ENCODE measurements around the gene PRKCE. TPM values are rescaled to one million over a fixed set of nuclear protein-coding genes. Genes with fewer than 3 reads are reported as not detected.

PRKCE gene
- total and polyA plus RNA-seq, 2 donors (not counting 3 experiments of a cell fraction or from before 2014, with no cell fraction given): 27.9 to 33.9 TPM

DNA sequence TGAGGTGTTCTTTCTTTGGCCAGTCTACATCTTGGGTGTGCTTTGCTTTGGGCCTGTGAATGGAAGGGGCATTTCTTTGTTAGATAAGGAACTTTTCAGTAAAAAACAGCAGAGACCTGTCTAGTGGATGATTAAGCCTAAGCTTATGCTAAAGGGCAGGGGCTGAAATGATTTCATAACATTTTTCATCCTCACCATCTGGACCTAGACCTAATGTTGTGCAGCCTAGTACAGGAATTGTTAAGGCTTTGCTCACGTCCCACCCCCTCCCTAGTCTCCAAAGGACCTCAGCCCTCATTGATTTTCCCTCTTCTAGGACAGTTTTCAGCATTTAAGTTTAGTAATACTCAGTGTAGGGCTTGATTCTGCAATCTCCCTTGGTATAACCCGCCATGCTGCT is 111.8 kb downstream of the PRKCE start:
- CTCF ChIA-PET: interaction anchor here (1.3 to 1.7 kb wide), 3 partner anchors 8 to 99 kb away, joined by 4 to 7 read pairs (median 4); no protein-coding TSS in a partner anchor
- H3K4me1 ChIP-seq (ENCODE audit: control insufficient read depth, extremely low read depth, insufficient read depth, low read length): no peaks in the 10 kb centered on the region
- BruUV-seq (replicated peaks): no TSS peak

More for the DNA sequence above, 111.8 kb downstream of the PRKCE start:
- FAIRE-seq: no peak
- intact Hi-C loops (cut with micrococcal nuclease) (no loop called here), dilution Hi-C loops (cut with MboI; ENCODE audit: extremely low pct_ligation_motif_present, low sequenced_read_pairs) (no loop called here)
- no peak for DNase-seq (ENCODE audit: low read depth, low spot score)
- H2AFZ ChIP-seq (ENCODE audit: low read depth, low read length): no peak overlapping the region
- no peaks in the 10 kb centered on the region for H4K20me1 ChIP-seq (replicated peaks; ENCODE audit: control insufficient read depth, extremely low read depth, insufficient read depth, low read length)
- H3K4me3 ChIP-seq (replicated peaks in 1 of 3; ENCODE audit: insufficient read depth in 1 of 3, low read depth in 1 of 3, low read length in 3 of 3): no peak overlapping the region
- no peaks in the 10 kb centered on the region for H3K36me3 ChIP-seq (ENCODE audit: control insufficient read depth in 2 of 2, extremely low read depth in 1 of 2, insufficient read depth in 2 of 2, low read length in 2 of 2)
- TF ChIP-seq POLR2A (IDR thresholded peaks at IDR 0.05; ENCODE audit: low read depth, low read length) (no peak), JUN (IDR thresholded peaks at IDR 0.05; ENCODE audit: borderline replicate concordance, insufficient read depth, insufficient read length, low read depth) (no peak), GATA2 (IDR thresholded peaks at IDR 0.05; ENCODE audit: insufficient read depth, insufficient read length, low read depth, low read length) (no peak), POLR2AphosphoS5 (IDR thresholded peaks at IDR 0.05; ENCODE audit: insufficient read depth, low read depth, low read length) (no peak), MYC (IDR thresholded peaks at IDR 0.05; ENCODE audit: low read depth, low read length) (no peak), FOS (IDR thresholded peaks at IDR 0.05; ENCODE audit: borderline replicate concordance, insufficient read depth, low read length) (no peak), EZH2 (IDR thresholded peaks at IDR 0.05; ENCODE audit: borderline replicate concordance, low read depth, low read length, severe bottlenecking) (no peak)
- TF ChIP-seq, protein P1, sequence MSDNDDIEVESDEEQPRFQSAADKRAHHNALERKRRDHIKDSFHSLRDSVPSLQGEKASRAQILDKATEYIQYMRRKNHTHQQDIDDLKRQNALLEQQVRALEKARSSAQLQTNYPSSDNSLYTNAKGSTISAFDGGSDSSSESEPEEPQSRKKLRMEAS (IDR thresholded peaks at IDR 0.05; ENCODE audit: insufficient read depth, insufficient read length): no peak
- TF ChIP-seq, protein P2, sequence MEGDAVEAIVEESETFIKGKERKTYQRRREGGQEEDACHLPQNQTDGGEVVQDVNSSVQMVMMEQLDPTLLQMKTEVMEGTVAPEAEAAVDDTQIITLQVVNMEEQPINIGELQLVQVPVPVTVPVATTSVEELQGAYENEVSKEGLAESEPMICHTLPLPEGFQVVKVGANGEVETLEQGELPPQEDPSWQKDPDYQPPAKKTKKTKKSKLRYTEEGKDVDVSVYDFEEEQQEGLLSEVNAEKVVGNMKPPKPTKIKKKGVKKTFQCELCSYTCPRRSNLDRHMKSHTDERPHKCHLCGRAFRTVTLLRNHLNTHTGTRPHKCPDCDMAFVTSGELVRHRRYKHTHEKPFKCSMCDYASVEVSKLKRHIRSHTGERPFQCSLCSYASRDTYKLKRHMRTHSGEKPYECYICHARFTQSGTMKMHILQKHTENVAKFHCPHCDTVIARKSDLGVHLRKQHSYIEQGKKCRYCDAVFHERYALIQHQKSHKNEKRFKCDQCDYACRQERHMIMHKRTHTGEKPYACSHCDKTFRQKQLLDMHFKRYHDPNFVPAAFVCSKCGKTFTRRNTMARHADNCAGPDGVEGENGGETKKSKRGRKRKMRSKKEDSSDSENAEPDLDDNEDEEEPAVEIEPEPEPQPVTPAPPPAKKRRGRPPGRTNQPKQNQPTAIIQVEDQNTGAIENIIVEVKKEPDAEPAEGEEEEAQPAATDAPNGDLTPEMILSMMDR (IDR thresholded peaks at IDR 0.05; ENCODE audit: extremely low read depth in 1 of 2, insufficient read depth in 1 of 2, low read depth in 1 of 2, low read length in 2 of 2): no peak
- POLR2A ChIA-PET: no interaction called here
- no peak overlapping the region for H3K27ac ChIP-seq (ENCODE audit: insufficient read depth, low read depth, low read length)
- H3K9ac ChIP-seq (replicated peaks; ENCODE audit: extremely low read depth, insufficient read depth, low read length): no peak overlapping the region
- H3K4me2 ChIP-seq (ENCODE audit: insufficient read depth, low read length): no peak overlapping the region
- H3K27me3 ChIP-seq (ENCODE audit: control insufficient read depth in 2 of 2, insufficient read depth in 2 of 2, low read length in 2 of 2): peaks cover 0 to 6% of the 10 kb centered on the region in 2 experiments
- H3K9me1 ChIP-seq (replicated peaks; ENCODE audit: control insufficient read depth, extremely low read depth, insufficient read depth, low read length): no peaks in the 10 kb centered on the region
- no peaks in the 10 kb centered on the region for H3K79me2 ChIP-seq (ENCODE audit: control insufficient read depth, insufficient read depth, low read length)
- H3K9me3 ChIP-seq (replicated peaks; ENCODE audit: control insufficient read depth, insufficient read depth, low read length): no peaks in the 10 kb centered on the region
